ENCODE measurements around the gene LRRC18.

LRRC18 gene

GRCh38 chr10:48903151-48903550 is 36.5 kb downstream of the LRRC18 start:
- DNase-seq (ENCODE audit: low read depth in 1 of 2, low spot score in 1 of 2), result no peak
- Histone ChIP-seq H3K27ac (replicated peaks) (no peak overlapping the region), H3K27me3 (ENCODE audit: insufficient read depth, poor library complexity, severe bottlenecking) (no peaks in the 10 kb centered on the region)

GRCh38 chr10:48902096-48902495 is 37.5 kb downstream of the LRRC18 start:
- Histone ChIP-seq H3K4me3 (replicated peaks; ENCODE audit: insufficient read depth, low read length) (no peak overlapping the region), H3K27me3 (ENCODE audit: insufficient read depth, poor library complexity, severe bottlenecking) (no peaks in the 10 kb centered on the region), H3K27ac (replicated peaks) (no peak overlapping the region)
- no peak for DNase-seq (ENCODE audit: low read depth in 1 of 2, low spot score in 1 of 2)
- TF ChIP-seq GABPA (IDR thresholded peaks at IDR 0.05; ENCODE audit: low read depth) (no peak), POLR2AphosphoS5 (IDR thresholded peaks at IDR 0.05; ENCODE audit: low read depth) (no peak), REST (IDR thresholded peaks at IDR 0.05; ENCODE audit: insufficient replicate concordance, low read depth) (no peak), SPI1 (IDR thresholded peaks at IDR 0.05; ENCODE audit: borderline replicate concordance, low read depth) (no peak), CTCF (IDR thresholded peaks at IDR 0.05; ENCODE audit: insufficient read depth, low read length) (no peak)

More at GRCh38 chr10:48903151-48903550, 36.5 kb downstream of the LRRC18 start:
- H3K4me3 ChIP-seq (replicated peaks; ENCODE audit: insufficient read depth, low read length), result no peak overlapping the region
- TF ChIP-seq GABPA (IDR thresholded peaks at IDR 0.05; ENCODE audit: low read depth) (no peak), REST (IDR thresholded peaks at IDR 0.05; ENCODE audit: insufficient replicate concordance, low read depth) (no peak), SPI1 (IDR thresholded peaks at IDR 0.05; ENCODE audit: borderline replicate concordance, low read depth) (no peak), CTCF (IDR thresholded peaks at IDR 0.05; ENCODE audit: insufficient read depth, low read length) (no peak), POLR2AphosphoS5 (IDR thresholded peaks at IDR 0.05; ENCODE audit: low read depth) (no peak)

GRCh38 chr10:48901319-48901718 is 38.3 kb downstream of the LRRC18 start:
- Histone ChIP-seq H3K27me3 (ENCODE audit: insufficient read depth, poor library complexity, severe bottlenecking) (no peaks in the 10 kb centered on the region), H3K27ac (replicated peaks) (no peak overlapping the region), H3K4me3 (replicated peaks; ENCODE audit: insufficient read depth, low read length) (no peak overlapping the region)
- no peak for DNase-seq (ENCODE audit: low read depth in 1 of 2, low spot score in 1 of 2)
- no peak for TF ChIP-seq GABPA (IDR thresholded peaks at IDR 0.05; ENCODE audit: low read depth)
- no peak for TF ChIP-seq REST (IDR thresholded peaks at IDR 0.05; ENCODE audit: insufficient replicate concordance, low read depth)
- TF ChIP-seq SPI1 (IDR thresholded peaks at IDR 0.05; ENCODE audit: borderline replicate concordance, low read depth), result no peak
- no peak for TF ChIP-seq POLR2AphosphoS5 (IDR thresholded peaks at IDR 0.05; ENCODE audit: low read depth)
- TF ChIP-seq CTCF (IDR thresholded peaks at IDR 0.05; ENCODE audit: insufficient read depth, low read length), result no peak

All from HL-60 (cell line).